Activated CD4-positive, CD25-positive, alpha-beta regulatory T cell treated with anti-CD3 and anti-CD28 coated beads, Interleukin-2, amount 50 U/mL, for 16 hours (primary cell): ENCODE data around the gene SESTD1.

ENCODE experiments used
- DNase-seq: peaks from one replicate; pipeline ENCODE4 v3.0.0-alpha.2; 2020; ENCODE audit warnings: low read depth, low spot score

Gene SESTD1, protein sequence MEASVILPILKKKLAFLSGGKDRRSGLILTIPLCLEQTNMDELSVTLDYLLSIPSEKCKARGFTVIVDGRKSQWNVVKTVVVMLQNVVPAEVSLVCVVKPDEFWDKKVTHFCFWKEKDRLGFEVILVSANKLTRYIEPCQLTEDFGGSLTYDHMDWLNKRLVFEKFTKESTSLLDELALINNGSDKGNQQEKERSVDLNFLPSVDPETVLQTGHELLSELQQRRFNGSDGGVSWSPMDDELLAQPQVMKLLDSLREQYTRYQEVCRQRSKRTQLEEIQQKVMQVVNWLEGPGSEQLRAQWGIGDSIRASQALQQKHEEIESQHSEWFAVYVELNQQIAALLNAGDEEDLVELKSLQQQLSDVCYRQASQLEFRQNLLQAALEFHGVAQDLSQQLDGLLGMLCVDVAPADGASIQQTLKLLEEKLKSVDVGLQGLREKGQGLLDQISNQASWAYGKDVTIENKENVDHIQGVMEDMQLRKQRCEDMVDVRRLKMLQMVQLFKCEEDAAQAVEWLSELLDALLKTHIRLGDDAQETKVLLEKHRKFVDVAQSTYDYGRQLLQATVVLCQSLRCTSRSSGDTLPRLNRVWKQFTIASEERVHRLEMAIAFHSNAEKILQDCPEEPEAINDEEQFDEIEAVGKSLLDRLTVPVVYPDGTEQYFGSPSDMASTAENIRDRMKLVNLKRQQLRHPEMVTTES

DNA sequence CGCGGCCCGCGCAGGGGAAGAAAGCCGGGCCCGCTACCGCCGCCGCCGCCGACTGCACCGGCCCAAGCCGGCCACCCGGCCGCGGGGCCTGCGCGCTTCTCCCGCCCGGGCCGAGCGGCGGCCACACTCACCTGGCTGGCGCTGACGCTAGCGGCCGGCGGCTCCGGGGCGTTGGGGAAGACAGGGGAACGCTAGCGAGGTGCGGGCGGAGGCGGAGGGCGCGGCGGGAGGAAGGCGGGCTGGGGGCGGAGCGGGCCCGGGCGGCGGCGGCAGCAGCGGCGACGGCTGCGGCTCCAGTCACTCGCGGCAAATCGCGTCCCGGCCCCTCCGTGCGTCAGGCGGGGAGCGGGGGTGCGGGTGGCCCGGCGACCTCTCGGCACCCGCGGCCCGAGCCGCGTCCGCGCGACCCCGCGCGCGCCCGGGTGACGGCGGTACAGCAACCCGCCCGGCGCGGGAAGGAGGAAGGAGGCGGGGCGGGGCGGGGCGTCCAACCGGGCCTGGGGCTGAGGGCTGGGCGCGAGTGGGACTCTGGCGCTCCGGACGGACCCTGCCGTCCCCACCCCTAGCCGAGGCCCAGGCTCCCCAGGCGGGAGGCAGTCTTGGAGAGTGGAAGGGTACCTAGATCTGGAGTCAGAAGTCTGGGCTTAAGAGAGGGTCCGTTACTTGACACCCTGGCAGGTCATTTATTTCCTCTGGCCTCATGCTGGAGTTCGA is at the start of gene SESTD1:
TSS of gene SESTD1 (minus strand) at position 465 of the 714 bp plus-strand sequence. CDS start 72,991 bp downstream, outside the sequence.
- DNase-seq: peak; percentile 13

DNA sequence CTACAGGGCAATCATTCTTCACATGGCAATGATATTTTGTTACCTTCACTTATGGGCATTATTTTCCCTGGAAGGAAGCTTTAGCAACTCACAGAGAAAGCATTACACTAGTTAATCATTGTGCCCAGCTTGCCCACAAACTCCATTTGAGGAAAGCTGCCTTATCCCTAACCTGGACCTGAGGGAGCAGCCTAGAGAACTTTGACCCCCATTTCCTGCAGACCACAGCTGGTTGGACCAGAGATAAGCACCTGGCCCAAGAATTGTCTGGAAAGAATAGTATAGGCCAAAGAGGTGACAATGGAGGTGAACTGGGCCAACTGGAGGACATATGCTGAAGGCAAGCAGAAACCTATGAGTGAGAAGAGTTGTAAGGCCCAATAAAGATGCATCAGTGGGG is 48.4 kb upstream of the SESTD1 start:
- DNase-seq: no peak

DNA sequence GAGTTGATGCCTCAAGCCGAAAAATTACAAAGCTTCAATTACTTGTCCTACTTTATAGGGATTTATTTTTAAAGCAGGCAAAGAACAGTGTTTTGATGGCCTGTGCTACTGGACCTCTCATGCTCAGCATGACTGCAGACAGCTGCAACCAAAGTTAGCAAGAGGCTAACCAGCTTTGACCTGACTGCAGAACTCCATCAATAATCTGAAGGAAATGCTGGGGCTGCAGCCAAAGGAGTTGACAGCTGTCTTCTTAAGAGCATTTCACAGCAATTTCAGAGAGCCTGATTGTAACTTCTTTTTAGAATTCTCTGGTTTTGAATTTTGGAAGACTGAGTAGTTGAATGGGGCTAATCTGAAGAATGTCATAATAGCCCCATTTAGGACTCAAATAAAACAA is 46.5 kb upstream of the SESTD1 start:
- DNase-seq: no peak

DNA sequence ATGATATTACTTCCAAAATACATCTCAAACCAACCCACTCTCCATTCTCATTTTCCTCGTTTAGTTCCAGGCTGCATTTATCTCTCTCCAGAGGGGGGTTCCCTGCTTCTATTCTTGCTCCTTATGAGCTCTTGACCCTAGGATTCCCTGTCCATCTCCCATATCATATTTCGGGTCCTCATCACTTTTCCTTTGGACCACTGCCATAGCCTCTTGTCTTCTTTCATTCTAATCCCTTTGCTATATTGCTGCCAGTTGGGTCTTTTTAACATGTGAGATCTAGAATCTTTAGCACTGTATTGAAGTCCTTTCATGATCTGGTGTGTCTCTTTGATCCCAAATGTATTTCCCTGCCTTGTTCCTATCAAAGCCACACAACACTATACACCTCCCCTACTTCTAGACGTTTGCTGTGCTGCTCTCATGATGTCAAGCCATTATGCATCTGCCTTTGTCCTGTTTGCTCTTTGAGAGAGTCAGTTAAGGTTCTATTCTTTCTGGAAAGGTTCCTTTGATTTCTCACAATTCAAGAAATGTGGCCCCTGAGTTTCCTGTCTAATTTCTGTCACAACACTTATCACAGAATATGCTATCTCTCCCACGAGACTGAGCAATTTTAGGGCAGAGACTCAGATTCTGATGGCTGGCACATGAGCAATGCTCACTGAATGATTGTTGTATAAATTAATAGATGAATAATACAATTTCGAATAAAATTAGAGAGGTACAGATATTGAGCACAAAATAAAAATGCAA is 43.2 kb upstream of the SESTD1 start:
- DNase-seq: no peak

DNA sequence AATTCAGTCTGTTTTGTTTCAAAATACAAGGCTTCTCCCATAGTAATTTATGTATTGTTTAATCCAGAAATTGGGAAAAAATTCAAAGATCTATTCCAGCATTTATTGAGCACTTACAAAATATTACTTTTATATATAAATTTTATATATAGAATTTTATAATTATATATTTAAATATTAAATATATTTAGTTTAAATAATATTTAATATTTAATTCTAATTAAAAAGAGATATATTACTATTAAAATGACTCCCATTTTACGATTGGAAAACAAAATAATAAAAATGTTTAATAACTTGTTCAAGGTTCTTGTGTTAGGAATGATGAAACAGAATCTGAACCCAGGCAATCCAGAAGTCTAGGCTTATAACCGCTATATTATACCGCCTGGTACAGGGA is 40.5 kb upstream of the SESTD1 start:
- no peak for DNase-seq

DNA sequence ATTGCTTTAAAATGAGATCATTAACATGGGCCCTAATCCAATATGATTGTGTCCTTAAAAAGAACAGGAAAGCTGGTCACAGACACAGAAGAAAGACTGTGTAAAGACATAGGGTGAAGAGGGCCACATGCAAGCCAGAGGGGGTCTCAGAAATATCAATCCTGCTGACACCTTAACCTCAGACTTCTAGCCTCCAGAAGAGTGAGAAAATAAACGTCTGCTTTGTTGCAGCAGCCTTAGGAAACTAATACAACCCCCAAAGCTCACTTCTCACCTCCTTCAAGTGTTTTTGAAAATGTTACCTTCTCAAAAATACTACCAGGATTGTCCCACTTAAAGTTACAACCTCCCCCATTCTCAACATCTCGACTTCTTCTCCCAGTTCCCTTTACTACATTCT is 39.8 kb upstream of the SESTD1 start:
- no peak for DNase-seq

DNA sequence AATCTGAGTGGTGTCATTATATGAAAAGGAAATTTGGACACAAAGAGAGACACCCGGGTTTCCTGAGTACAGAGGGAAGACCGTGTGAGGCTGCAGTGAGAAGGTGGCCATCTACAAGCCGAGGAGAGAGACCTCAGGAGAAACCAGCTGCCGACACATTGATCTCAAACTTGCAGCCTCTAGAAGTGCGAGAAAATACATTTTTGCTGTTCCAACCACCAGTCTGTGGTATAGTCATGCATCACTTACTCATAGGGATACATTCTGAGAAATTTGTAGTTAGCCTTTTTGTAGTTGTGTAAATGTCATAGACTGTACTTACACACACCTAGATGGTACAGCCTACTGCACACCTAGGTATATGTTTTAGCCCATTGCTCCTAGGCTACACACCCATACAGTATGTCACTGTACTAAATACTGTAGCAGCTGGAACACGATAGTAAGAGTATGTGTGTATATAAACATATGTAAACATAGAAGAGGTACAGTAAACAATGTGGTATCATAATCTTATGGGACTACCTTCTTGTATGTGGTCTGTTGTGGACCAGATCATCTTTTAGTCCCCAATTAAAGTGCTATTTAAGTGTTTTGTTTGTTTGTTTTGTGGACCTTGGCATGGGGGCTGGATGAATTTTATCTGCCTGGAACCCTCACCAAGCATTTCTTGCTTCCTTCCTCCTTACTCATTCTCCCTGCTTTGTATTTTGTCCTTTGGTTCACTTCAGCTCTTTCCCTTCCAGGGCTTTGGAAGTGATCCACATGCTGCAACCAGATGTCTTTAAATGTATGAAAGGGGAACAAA is 38.3 kb upstream of the SESTD1 start:
- DNase-seq: no peak

DNA sequence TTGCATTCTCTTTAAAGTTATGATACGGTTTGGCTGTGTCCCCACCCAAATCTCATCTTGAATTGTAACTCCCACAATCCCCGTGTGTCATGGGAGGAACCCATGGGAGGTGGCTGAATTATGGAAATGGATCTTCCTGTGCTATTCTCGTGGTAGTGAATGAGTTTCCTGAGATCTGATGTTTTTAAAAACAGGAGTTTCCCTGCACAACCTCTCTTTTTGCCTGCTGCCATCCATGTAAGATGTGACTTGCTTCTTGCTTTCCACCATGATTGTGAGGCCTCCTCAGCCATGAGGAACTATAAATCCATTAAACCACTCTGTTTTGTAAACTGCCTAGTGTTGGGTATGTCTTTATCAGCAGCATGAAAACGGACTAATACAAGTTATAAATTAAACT is 37.5 kb upstream of the SESTD1 start:
- DNase-seq: no peak

DNA sequence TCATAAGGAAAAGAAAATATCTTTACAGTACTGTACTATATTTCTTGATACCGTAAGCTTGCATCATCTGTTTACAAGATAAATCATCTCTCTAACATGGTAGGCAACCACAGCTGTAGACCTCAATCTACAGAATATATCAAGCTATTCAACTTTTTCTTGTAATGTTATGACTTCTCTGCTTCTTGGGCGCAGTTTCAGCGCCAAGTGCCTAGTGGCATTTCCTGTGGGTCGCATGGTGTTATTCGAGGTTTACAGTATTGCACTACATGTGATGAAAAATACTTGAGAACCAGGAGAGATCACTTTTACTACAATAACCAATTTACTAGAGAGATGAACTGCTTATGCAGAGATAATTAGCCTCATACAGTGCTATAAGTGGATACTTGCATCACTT is 34.0 kb upstream of the SESTD1 start:
- no peak for DNase-seq

DNA sequence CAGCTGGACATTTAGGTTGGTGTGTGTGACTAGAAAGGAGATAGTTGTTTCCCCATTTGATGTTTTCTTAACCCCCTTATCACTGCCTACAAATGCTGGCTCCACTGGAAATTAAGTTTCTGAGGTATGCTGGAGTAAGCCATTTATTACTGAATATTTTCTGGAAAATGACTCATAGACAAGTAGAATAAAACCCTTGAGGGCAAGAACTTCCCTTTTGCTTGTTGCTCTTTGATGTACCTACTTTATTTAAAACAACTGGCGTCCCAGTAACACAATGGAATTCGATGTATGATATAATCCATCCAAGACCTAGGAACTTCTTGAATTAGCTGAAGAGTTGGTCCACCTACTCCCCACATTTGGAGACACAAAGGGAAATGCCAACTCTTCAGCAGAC is 33.3 kb upstream of the SESTD1 start:
- no peak for DNase-seq

DNA sequence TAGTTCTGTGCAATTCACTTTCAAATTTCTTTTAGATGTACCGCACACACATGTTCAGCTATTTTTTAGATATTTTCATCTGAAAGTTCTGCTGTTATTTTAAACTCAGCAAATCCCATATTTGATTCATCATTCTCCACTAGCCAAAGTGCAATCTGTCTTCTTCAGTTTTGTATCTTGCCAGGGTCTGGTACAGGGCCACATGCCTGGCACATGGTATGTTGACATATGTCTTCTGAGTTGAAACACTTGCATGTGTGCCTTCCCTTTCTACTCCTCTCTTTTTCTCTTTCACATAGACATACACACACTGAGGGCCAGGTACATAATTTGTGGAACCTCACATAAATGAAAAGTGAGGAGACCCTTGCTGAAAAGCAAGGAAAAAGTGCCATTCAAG is 25.7 kb upstream of the SESTD1 start:
- no peak for DNase-seq

DNA sequence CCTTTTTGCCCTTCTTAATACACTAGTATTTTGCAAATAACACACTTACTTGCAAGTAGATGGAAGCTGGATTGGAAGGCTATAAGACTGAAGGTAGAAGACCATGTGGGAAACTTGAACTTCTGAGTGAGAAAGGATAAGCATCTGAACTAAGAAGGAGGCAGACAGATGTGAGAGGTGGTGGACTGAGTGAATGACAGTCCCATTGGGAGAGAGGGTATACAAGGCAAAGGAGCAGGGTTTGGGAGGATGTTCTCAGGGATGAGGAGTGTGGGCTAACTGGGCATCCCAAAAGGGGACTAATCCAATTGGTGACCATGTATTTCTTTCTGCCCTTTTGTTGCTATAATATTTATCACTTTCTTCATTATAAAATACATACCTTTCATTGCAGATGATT is 20.4 kb upstream of the SESTD1 start:
- DNase-seq: no peak

DNA sequence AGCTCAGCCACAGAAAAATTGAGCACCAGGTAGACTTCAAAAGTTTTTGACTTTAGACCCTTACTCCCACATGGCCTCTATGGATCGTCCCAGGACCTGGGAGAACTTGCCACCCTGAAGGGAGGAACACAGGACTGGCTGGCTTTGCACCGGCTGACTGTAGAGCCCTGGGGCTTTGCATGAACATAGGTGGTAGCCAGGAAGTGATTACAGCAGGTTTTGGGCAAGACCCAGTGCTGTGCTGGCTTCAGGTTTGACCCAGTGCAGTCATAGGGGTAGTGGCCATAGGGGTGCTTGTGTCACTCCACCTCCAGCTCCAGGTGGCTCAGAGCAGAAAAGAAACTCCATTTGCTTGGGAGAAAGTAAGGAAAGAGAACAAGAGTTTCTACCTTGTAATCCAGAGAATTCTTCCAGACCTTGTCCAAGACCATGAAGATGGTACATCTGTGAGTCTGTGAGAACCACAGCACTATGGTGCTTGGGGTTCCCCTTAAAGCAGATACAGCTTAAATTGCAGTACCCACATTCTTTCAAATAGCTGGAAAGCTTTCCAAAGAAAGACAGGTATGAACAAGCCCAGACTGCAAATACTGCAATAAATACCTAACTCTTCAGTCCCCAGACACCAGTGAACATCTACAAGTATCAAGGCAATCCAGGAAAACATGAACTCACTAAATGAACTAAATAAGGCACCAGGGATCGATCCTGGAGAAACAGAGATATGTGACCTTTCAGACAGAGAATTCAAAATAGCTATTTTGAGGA is 13.0 kb upstream of the SESTD1 start:
- no peak for DNase-seq

DNA sequence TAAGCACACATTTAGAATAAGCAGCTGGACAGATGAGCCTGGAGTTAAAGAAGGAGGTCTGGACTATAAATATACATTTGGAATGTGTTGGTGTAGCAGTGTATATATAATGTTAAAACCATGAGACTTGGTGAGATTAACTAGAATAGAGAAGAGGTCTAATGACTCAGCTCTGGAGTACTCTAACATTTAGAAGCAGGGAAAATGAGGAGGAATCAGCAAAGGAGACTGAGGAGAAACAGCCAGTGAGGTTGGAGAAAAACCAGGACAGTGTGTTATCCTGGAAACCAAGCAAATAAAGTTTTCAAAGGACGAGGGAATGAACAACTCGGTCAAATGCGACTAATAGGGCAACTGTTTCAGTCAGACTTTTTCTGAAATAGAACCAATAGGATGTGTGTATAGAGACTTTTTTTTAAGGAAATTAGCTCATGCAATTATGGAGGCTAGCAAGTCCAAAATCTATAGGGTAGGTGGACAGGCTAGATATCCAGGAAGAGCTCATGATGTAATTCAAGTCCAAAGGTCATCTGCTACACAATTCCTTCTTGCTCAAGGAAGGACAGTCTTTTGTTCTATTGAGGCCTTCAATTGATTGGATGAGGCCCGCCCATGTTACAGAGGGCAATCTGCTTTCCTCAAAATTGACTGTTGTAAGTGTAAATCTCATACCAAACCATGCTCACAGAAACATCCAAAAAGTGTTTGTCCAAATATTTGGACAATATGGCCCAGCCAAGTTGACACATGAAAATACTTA is 10.8 kb upstream of the SESTD1 start:
- no peak for DNase-seq

DNA sequence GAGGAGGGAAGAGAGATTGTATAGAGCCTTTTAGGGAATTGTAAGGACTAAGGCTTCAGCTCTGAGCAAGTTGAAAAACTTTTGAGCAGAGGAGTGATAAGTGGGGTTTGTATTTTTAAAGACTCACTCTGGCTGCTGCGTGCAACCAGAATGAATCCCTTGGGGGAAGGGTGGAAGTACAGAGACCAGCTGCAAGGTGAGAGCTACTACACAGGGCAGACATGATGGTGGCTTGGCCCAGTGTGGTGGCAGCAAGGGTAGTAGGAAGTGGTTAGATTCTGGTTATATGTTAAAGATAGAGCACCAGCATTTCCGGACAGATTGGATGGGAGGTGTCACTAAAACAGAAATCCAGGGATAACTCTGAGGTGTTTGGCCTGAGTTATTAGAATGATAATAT is 10.1 kb upstream of the SESTD1 start:
- no peak for DNase-seq

DNA sequence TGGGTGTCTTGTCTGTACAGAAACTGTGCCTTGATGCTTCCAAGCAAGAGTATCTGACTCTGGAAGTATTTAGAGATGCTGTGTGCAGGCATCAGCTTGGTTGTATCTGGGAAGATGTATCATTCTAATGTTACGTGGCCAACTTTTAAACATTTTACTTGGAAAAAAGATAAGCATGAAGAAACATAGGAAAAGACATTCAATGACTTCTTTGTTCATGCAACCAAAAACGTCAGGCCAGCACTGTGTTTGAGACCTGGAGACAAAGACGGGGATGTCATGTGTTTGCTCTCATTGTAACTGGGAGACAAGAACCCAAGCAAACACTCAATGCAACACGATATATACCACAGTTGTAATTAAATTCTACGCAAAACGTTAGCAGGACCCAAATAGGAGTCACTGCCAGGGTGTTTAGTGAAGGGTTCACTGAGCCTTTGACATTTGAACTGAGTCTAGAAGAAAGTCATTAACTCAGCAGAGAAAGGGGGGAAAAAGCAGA is 8.9 kb upstream of the SESTD1 start:
- DNase-seq: no peak

DNA sequence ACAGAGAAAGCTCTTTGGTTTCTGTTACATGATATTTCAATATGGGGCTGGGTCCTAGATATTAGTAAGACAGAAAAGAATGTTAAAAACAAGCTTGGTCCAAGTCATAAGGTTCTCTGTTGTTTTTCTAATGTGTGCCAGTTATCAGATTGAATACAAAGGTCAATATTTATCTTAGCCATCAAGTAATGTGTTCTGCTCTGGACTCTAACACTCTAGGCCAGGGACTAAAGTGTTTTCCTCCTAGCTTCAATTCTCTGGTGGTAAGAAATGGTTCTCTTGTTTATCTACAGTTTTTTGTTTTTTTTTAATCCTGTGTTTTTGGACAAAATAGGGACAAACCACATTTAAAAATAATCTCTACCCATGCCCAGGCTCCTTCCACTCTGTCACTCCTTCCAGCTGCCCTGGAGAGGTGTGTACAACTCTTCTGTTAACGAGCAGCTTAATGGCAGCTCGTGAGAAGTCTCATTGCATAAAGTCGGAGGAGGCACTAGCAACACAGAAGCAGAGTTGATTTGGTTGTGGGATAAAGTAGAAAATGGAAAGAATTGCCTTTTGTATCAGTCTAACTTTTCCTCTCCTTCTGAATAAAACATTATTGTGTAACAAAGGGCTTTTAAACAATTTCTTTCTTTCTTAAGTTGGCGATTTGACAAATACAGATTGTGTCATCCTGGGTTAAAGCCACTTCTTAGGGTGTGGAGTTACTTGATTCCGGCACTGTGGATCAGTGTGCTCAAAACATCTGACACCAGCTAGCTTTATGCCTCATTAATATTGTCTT is 8.0 kb upstream of the SESTD1 start:
- no peak for DNase-seq

DNA sequence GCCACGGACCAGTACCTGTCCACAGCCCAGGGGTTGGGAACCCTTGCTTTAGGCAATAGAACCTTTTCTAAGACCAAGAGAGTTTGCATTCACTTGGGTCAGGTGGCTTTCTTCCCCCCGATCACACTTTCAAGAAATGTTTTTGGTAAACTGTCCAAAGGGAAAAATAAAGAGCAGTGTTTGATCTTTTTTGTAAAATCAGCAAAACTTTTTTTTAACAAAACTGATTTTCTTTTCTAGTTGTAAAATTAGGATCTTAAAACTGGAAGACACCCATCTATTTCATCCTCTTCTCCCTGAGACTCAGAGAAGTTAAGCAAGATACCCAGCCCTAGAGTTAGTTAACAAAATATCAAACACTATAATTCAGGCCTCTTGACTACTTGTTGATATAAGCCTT is 6.1 kb upstream of the SESTD1 start:
- no peak for DNase-seq
